GM19468 (cell line): ENCODE measurements around the gene ITPK1.

ENCODE experiments used
- ATAC-seq: cut with Tn5 transposase; IDR thresholded peaks from one replicate; pipeline ENCODE4 v1.9.1; 2021; ENCODE audit warnings: mild to moderate bottlenecking, moderate library complexity, moderate number of reproducible peaks; ENCODE audit not compliant: unreplicated experiment; ENCODE audit errors: extremely low read depth

The ITPK1 gene

GRCh38 chr14:93086441-93087055 is 29.2 kb downstream of the ITPK1 start:
- ATAC-seq, result no peak

DNA sequence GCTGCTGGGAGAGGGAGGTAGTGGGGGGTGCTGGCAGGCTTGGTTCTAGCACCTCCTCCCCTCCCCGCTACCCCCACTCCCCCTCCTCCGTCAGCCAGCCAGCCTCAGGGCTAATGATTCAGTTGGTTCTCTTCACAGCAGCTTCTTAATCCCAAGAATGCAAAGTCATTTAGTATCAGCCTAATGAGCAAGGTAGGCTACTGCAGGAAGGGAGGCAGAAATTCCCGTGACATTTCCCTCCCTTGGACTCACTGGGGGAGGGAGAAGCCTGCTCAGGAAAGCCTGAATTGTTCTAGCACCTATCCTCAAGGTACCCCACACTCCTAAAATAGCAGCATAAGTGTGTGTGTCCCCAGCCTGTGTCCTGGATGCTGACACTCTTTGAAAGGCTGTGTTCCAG is 29.8 kb downstream of the ITPK1 start:
- no peak for ATAC-seq

DNA sequence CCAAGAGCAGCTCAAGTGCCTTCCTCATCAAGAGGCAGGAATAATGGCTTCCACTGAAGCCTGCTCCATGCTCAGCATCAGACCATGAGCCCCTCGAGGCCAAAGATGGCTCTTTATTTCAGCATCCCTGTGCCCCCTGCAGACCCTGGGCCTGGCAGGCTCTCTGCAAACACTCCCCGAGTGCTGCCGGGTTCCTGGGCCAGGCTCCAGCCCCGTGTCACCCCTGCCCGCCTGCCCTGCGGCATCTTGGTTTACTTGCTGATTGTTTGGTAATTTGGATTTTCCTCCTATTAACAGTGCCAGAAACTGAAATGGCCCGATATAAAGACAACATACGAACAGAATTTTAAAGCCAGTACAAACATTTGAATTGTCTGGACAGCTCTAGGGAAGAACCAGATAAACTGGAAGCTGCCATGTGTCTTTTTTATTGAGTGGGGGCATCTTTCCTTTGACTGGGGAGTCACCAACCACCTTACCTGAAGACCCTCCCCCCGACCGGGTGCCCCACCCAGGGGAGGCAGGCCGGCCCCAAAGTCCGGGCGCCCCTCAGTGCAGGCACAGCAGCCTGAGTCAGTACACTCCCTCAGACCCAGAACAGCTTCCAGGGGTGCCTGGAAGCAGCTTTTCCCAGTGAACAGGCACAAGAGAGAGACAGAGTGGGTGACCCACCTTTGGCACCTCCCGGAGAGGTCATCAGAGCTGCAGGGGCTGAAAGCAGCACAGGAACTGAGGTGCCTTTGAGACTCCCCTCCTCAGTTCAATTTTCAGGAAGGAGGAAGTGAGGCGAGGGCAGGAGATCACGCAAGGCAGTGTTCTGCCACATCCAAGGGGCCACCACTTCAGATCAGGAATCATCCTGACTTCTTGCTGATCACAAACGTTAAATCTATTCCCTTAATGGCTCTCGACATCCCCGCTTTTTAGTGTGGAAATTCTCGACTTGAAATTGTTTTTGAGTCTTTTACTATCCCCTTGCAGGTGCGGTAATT is 30.6 kb downstream of the ITPK1 start:
- ATAC-seq, result no peak

GRCh38 chr14:93084402-93084801 is 31.3 kb downstream of the ITPK1 start:
- ATAC-seq, result no peak

DNA sequence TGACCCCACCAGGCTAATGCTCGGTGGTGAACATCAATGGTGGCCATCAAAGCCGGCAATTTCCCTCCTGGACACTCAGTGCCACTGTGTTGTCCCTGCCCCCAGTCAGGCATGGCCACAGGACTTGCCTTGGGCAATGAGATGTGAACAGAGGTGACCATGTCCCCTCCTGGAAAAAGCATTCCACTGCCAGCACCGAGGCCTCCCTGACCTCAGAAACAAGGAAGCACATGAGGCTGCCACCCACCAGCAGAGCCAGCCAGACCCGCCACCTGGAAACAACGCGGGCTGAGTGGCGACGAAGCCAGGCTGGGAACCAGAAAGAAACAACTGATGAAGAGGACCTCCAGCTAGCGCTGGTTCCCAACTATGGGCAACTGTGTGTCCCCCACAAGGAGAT is 31.8 kb downstream of the ITPK1 start:
- ATAC-seq, result no peak

DNA sequence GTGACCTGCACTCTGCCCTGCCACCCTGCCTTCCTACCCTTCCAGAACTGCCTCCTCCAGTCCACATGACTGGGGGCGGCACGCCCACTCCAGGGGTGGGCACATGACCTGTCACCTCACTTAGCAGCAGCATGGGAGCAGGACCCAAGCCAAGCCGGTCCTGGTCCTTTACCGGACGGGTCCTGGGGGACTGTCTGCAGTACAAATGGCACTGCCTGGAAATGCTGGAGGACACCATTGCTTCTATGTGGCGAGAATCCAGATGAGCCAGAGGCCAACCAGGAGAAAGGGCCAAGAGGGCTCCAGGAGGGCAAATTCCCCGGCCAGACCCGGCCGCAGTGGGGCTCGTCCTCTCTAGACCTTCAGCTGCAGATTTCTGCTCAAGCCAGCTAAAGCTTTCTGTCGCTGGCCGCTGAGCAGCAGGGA is 33.1 kb downstream of the ITPK1 start:
- no peak for ATAC-seq

- ATAC-seq, result no peak
These were observed 33.7 kb downstream of the ITPK1 start for GRCh38 chr14:93081876-93082570.

DNA sequence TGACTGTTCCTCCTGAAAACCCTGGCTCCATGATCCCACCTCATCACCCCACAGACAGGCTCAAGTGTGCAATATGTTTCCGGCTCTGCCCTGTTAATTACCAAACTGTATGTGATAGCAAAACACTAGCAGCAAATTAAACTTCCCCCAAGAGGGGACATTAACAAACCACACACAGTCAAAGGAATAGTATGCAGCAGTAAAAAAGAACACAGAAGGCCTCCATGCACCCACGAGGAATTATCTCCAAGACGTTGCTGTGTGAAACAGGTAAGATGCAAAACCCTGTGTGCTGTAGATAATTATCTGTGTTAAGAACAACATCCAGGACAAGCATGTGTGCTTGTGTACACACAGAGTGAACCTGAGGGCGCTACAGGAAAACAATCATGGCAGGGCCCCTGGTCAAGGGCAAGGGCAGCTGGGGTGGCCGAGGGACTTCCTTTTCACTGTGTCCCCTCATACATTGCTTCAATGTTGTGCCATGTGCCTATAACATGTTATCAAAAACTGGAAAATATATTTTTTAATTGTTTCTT is 35.8 kb downstream of the ITPK1 start:
- ATAC-seq, result no peak

GRCh38 chr14:93079321-93079720 is 36.4 kb downstream of the ITPK1 start:
- ATAC-seq, result no peak

DNA sequence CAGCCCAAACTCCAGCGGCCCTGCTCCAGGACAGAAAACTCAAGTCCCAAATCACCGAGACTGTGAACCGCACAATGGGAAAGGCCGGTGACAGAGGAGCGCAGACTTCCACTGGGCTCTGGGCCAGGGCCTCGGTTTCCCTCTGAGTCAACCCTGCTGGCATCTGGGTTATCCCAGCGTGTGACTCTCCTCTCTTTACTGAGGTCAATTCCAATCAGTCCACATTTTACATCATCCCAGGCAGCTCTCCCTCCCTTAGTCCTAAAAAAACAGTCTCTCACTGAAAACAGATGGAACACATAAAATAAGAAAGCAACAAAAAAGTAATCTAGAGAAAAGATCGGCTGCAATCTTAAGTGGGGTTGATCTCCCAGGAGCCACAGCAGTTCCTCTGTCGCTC is 36.9 kb downstream of the ITPK1 start:
- ATAC-seq, result no peak

GRCh38 chr14:93076755-93077154 is 39.0 kb downstream of the ITPK1 start:
- ATAC-seq, result no peak

- ATAC-seq, result no peak
These were observed 39.8 kb downstream of the ITPK1 start for GRCh38 chr14:93075891-93076290.

DNA sequence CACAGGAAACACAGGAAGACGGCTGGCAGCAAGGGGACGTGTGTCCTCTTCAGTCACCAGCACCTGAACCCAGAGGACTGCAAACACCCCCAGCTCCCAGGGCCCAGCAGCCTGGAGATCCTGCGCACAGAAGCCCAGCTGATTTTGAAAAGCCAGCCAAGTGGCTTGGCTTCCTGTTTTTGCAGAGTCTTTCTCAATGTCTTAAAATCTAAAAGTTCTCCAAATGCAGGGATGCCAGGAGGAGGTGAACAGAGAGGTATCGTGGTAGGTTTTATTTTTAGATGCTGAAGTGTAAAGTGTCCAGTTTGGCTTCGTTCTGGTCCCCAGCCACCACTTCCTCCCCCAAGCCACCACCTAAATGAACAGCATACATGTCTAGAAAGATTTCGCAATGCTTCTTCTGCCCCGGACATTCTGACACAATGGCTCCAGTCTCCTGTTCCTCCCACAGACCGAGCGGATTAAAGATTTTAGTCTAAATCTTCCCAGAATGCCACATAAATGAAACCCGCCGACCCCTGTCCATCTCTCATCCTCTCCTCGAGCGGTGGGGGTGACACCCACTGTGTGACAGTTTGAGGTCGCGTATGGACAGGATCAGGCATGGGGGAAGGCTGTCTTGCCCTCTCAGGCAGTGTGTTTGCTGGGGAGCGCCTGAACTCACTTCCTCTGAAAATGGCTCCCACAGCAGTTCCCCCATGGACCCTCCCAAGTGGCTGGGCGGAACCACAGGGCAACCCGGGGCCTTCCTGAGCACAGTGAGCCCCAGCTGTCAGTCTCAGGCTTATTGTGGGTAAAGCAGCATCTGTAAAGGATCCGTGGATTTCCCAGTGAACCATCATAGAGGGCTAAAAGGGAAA is 41.6 kb downstream of the ITPK1 start:
- ATAC-seq, result no peak

DNA sequence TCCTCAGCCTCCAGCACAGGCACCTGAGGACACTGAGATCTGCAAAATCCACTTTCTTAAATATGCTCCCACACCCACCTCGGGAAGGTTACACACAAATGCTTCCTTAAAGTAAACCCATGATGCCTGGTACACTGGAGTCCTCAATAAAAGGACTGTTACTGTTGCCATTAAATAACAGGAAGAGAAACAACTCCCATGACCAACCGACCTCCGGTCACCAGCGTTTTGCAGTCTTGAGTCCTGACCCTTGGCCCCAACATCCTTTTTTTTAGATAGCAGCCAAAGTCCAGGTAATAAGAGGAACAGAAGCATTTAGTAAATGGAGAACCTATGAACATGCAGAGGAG is 42.4 kb downstream of the ITPK1 start:
- ATAC-seq, result no peak

GRCh38 chr14:93072659-93073357 is 42.9 kb downstream of the ITPK1 start:
- ATAC-seq, result no peak

DNA sequence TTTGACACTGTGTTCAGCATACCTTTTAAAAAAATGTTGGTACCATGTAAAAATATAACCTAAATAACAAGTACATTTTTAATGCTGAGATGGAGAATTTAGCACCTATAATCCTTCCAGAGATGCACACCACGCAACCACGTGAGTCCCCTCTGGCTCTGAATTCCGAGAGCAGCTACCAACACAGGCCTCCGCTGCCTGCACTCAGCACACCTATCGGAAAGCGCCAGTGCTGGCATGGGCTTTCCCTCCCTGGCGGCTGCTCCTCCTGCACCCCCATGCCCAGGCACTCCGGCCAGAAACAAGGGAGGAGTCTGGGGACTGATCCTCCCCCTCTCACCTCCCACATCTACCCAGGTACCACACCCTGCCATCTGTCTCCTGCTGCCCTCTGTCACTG is 47.0 kb downstream of the ITPK1 start:
- ATAC-seq, result no peak

DNA sequence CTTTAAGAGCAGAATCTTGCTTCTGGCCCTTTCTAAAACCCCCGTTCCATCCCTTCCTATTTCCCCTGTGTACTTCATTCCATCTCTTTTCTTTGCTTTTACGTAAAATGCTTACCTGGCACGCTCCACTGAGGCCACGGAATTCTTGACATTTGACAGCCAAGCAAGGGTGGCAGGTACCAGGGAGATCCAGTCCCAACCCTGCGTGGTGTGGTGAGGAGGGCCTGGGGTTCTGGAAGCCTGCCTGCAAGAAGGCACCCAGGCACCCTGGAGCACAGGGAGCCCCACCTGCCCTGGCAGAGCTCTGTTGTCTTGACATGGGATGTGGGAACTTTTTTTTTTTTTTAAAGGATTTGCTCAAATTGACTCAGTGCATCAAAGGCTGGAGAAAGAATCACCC is 48.6 kb downstream of the ITPK1 start:
- ATAC-seq, result no peak

GRCh38 chr14:93065272-93065730 is 50.4 kb downstream of the ITPK1 start:
- ATAC-seq, result no peak
